PC-9 (cell line): Measurements from ENCODE around the gene LRRC39. TPM values are rescaled to one million over a fixed set of nuclear protein-coding genes. Genes with fewer than 3 reads are reported as not detected.

Experiments used
- BruUV-seq: library from RNA; stranded (reverse); fragments of 400-500 nt; replicated peaks from 2 replicates; lab custom pipeline; 2021; lab: Mats Ljungman, UMichigan
- CTCF ChIA-PET: fragments of 300-600 bp; sonication (Branson Sonifier 250); formaldehyde crosslinking; loops from one replicate; lab custom pipeline; 2022; ENCODE audit warnings: antibody characterized with exemption; lab: Charles Lee
- POLR2A ChIA-PET: fragments of 300-600 bp; sonication (Branson Sonifier 250); formaldehyde crosslinking; loops from one replicate; lab custom pipeline; 2022; ENCODE audit warnings: antibody characterized with exemption; ENCODE audit not compliant: unreplicated experiment; lab: Charles Lee
- DNase-seq, 2 experiments: peaks; one replicate each; pipeline versions ENCODE4 v3.0.0 to v3.0.0-alpha.2; 2015 to 2022; ENCODE audit warnings: mixed read lengths in 1 of 2
- H2AFZ ChIP-seq: fragments of 200-600 bp; sonication (generic); 2 replicates; pipeline ENCODE4 v1.8.1; 2017; ENCODE audit warnings: antibody characterized with exemption
- H3F3A ChIP-seq: fragments of 200-600 bp; sonication (generic); 2 replicates; pipeline ENCODE4 v1.8.1; 2017; ENCODE audit warnings: antibody characterized with exemption, mild to moderate bottlenecking, low read depth; ENCODE audit not compliant: insufficient read depth
- H3K27ac ChIP-seq: fragments of 200-600 bp; sonication (generic); 2 replicates; pipeline ENCODE4 v1.6.1; 2016; ENCODE audit warnings: mixed run types
- H3K27me3 ChIP-seq: fragments of 200-600 bp; sonication (generic); 2 replicates; pipeline ENCODE4 v1.6.1; 2016; ENCODE audit warnings: low read depth, mixed run types; ENCODE audit not compliant: insufficient read depth
- H3K36me3 ChIP-seq: fragments of 200-600 bp; sonication (generic); 2 replicates; pipeline ENCODE4 v1.6.1; 2016; ENCODE audit warnings: low read depth, mixed run types
- H3K4me1 ChIP-seq: fragments of 200-600 bp; sonication (generic); replicated peaks from 2 replicates; pipeline ENCODE4 v1.6.1; 2016; ENCODE audit warnings: mixed run types; ENCODE audit not compliant: insufficient read depth
- H3K4me2 ChIP-seq: fragments of 200-600 bp; sonication (generic); 2 replicates; pipeline ENCODE4 v1.6.1; 2017; ENCODE audit warnings: mixed run types
- H3K4me3 ChIP-seq: fragments of 200-600 bp; sonication (generic); 2 replicates; pipeline ENCODE4 v1.6.1; 2016; ENCODE audit warnings: mixed run types
- H3K79me2 ChIP-seq: fragments of 200-600 bp; sonication (generic); 2 replicates; pipeline ENCODE4 v1.6.1; 2017; ENCODE audit warnings: low read depth, mixed run types
- H3K9me2 ChIP-seq: fragments of 200-600 bp; sonication (generic); 2 replicates; pipeline ENCODE4 v1.8.1; 2017; ENCODE audit warnings: mild to moderate bottlenecking; ENCODE audit not compliant: insufficient read depth
- H3K9me3 ChIP-seq: fragments of 200-600 bp; sonication (generic); 2 replicates; pipeline ENCODE4 v1.8.1; 2016; ENCODE audit warnings: low read depth; ENCODE audit not compliant: insufficient read depth
- H4K20me1 ChIP-seq: fragments of 200-600 bp; sonication (generic); 2 replicates; pipeline ENCODE4 v1.8.1; 2017; ENCODE audit not compliant: insufficient read depth
- CTCF ChIP-seq: fragments of 200-600 bp; sonication (generic); conservative IDR thresholded peaks from 2 replicates; pipeline ENCODE4 v1.6.1; 2017; ENCODE audit warnings: mixed run types, antibody characterized with exemption, mild to moderate bottlenecking, moderate library complexity
- EZH2 ChIP-seq: fragments of 200-600 bp; sonication (generic); IDR thresholded peaks from 2 replicates; pipeline ENCODE4 v1.8.0; 2017; ENCODE audit warnings: antibody characterized with exemption, low read depth
- intact Hi-C: fragments of 100-400 bp; cut with micrococcal nuclease; formaldehyde crosslinking; loops from one replicate; pipeline ENCODE4 v1.10.0; 2022; ENCODE audit not compliant: unreplicated experiment
- total RNA-seq: library from RNA; stranded (reverse); gene quantifications from 2 replicates; pipeline ENCODE4 v1.2.3, GENCODE V29; 2021

LRRC39 gene
- total RNA-seq, 1 experiment from 2014 or later = 0.85 TPM

GRCh38 chr1:100134872-100135271 lies 43.2 kb downstream of the LRRC39 start:
- no peaks in the 10 kb centered on the region for H3K9me3 ChIP-seq
- peaks cover 34% of the 10 kb centered on the region for H3K4me1 ChIP-seq
- H3K4me2 ChIP-seq = peak overlapping the region; percentile 89
- no peaks in the 10 kb centered on the region for H3K27me3 ChIP-seq
- H3K79me2 ChIP-seq = peaks cover 58% of the 10 kb centered on the region
- H2AFZ ChIP-seq = no peak overlapping the region
- no peak for DNase-seq
- no peak overlapping the region for H3K27ac ChIP-seq
- H4K20me1 ChIP-seq = no peaks in the 10 kb centered on the region
- POLR2A ChIA-PET = no interaction called here
- no peaks in the 10 kb centered on the region for H3K9me2 ChIP-seq
- no peak for TF ChIP-seq CTCF
- no peak for TF ChIP-seq EZH2
- intact Hi-C loops = loop anchor here (10.0 kb wide), 2 partner anchors 320 to 760 kb away; partner anchors contain the start of genes EXTL2 and SLC30A7
- BruUV-seq = no TSS peak
- H3K36me3 ChIP-seq = peaks cover 23% of the 10 kb centered on the region
- H3F3A ChIP-seq = peaks cover 6% of the 10 kb centered on the region
- CTCF ChIA-PET = no interaction called here
- H3K4me3 ChIP-seq = no peak overlapping the region

GRCh38 chr1:100132566-100133477 lies 45.2 kb downstream of the LRRC39 start, which contains the start of the genes SASS6 and TRMT13:
Gene SASS6, minus strand, starts transcription at chr1:100132930. Its CDS starts 116 bp downstream, at chr1:100132814.
Gene TRMT13, plus strand, starts transcription at chr1:100133163. Its CDS starts 6 bp downstream, at chr1:100133169.
- Histone ChIP-seq H3K4me2 (peak within 1 kb of the TSS; percentile 89), H3K4me3 (peak within 1 kb of the TSS; percentile 87), H2AFZ (peak within 1 kb of the TSS; percentile 97), H3K9me3 (no peaks in the 10 kb centered on the region), H3K27me3 (no peaks in the 10 kb centered on the region), H3F3A (peaks cover 6% of the 10 kb centered on the region), H3K27ac (peak within 1 kb of the TSS; percentile 40), H3K9me2 (no peaks in the 10 kb centered on the region), H3K79me2 (peaks cover 77% of the 10 kb centered on the region), H3K36me3 (peaks cover 10% of the 10 kb centered on the region), H4K20me1 (no peaks in the 10 kb centered on the region), H3K4me1 (peaks cover 34% of the 10 kb centered on the region)
- ChIA-PET CTCF (no interaction called here), POLR2A (interaction anchor here (0.7 kb wide), 3 partner anchors 31 to 762 kb away, joined by 4 to 8 read pairs (median 5); partner anchors contain the start of gene EXTL2)
- TSS peak; percentile 57 for BruUV-seq
- DNase-seq = peak; percentile 91 to 98
- TF ChIP-seq CTCF (no peak), EZH2 (no peak)
- intact Hi-C loops = loop anchor here (2.0 to 10.0 kb wide), 5 partner anchors 134 to 762 kb away; partner anchors contain the start of genes CDC14A, EXTL2, RTCA and SLC30A7

GRCh38 chr1:100131623-100132022 lies 46.4 kb downstream of the LRRC39 start:
- BruUV-seq = no TSS peak
- Histone ChIP-seq H3K36me3 (no peaks in the 10 kb centered on the region), H4K20me1 (no peaks in the 10 kb centered on the region), H3K9me2 (no peaks in the 10 kb centered on the region), H3K4me3 (peak overlapping the region; percentile 87), H3F3A (peaks cover 6% of the 10 kb centered on the region), H3K9me3 (no peaks in the 10 kb centered on the region), H2AFZ (peak overlapping the region; percentile 97), H3K27ac (no peak overlapping the region), H3K4me2 (peak overlapping the region; percentile 89), H3K27me3 (no peaks in the 10 kb centered on the region), H3K4me1 (peaks cover 34% of the 10 kb centered on the region), H3K79me2 (peaks cover 88% of the 10 kb centered on the region)
- CTCF ChIA-PET = interaction anchor here (0.7 kb wide), 1 partner anchor 134 kb away, joined by 4 read pairs; the partner anchor contains the start of gene RTCA
- POLR2A ChIA-PET = no interaction called here
- intact Hi-C loops = loop anchor here (2.0 to 10.0 kb wide), 5 partner anchors 135 to 763 kb away; partner anchors contain the start of genes CDC14A, EXTL2, RTCA and SLC30A7
- no peak for DNase-seq
- TF ChIP-seq CTCF = no peak
